Measurements from ENCODE around the gene UBIAD1. TPM values are rescaled to one million over a fixed set of nuclear protein-coding genes. Genes with fewer than 3 reads are reported as not detected.

UBIAD1 gene
- total RNA-seq, 4 donors from 2014 or later, result 4.6 to 16.2 (median 9.9) TPM

GRCh38 chr1:11279630-11280029 lies 6.6 kb downstream of the UBIAD1 start:
- Histone ChIP-seq H3K4me1 (peaks cover 10 to 47% (median 29%) of the 10 kb centered on the region in 3 donors), H3K27ac (no peak overlapping the region), H3K4me3 (no peak overlapping the region), H3K9me3 (no peaks in the 10 kb centered on the region), H3K36me3 (peaks cover 0 to 37% (median 0%) of the 10 kb centered on the region in 3 donors), H3K27me3 (no peaks in the 10 kb centered on the region)
- no peak for DNase-seq
- intact Hi-C loops (cut with DNase I), result no loop called here
- TF ChIP-seq POLR2A (IDR thresholded peaks at IDR 0.05) (no peak), CTCF (IDR thresholded peaks at IDR 0.05) (no peak)
- WGBS, 2 donors, result 100% methylated on average over 1 of the region's 1 CpG

- Histone ChIP-seq H3K4me3 (no peak overlapping the region), H3K36me3 (peaks cover 0 to 48% (median 2%) of the 10 kb centered on the region in 3 donors), H3K27me3 (no peaks in the 10 kb centered on the region), H3K27ac (peak overlapping the region in 3 of 4 donors; percentile 45 to 57 (median 50)), H3K4me1 (peaks cover 0 to 35% (median 17%) of the 10 kb centered on the region in 3 donors), H3K9me3 (no peaks in the 10 kb centered on the region)
- WGBS, 2 donors, result 68 to 76% methylated on average over 4 of the region's 4 CpGs
- TF ChIP-seq POLR2A (IDR thresholded peaks at IDR 0.05) (no peak), CTCF (IDR thresholded peaks at IDR 0.05) (no peak)
- DNase-seq, result no peak
- intact Hi-C loops (cut with DNase I), result no loop called here
Measured at GRCh38 chr1:11280719-11281376, 7.8 kb downstream of the UBIAD1 start.

- intact Hi-C loops (cut with DNase I), result no loop called here
- Histone ChIP-seq H3K4me1 (peaks cover 0 to 29% (median 10%) of the 10 kb centered on the region in 3 donors), H3K36me3 (peaks cover 0 to 57% (median 5%) of the 10 kb centered on the region in 3 donors), H3K27ac (peak overlapping the region in 3 of 4 donors; percentile 45 to 57 (median 50)), H3K9me3 (no peaks in the 10 kb centered on the region), H3K4me3 (no peak overlapping the region), H3K27me3 (no peaks in the 10 kb centered on the region)
- no peak for DNase-seq
- 27 to 28% methylated on average over 8 of the region's 8 CpGs for WGBS, 2 donors
- no peak for TF ChIP-seq CTCF (IDR thresholded peaks at IDR 0.05)
- TF ChIP-seq POLR2A (IDR thresholded peaks at IDR 0.05), result no peak
Measured at GRCh38 chr1:11281518-11282331, 8.7 kb downstream of the UBIAD1 start.

GRCh38 chr1:11283151-11283550 lies 10.2 kb downstream of the UBIAD1 start:
- Histone ChIP-seq H3K4me3 (no peak overlapping the region), H3K27me3 (no peaks in the 10 kb centered on the region), H3K36me3 (peaks cover 0 to 61% (median 5%) of the 10 kb centered on the region in 3 donors), H3K27ac (no peak overlapping the region), H3K9me3 (no peaks in the 10 kb centered on the region), H3K4me1 (peaks cover 0 to 29% (median 10%) of the 10 kb centered on the region in 3 donors)
- TF ChIP-seq CTCF (IDR thresholded peaks at IDR 0.05) (no peak), POLR2A (IDR thresholded peaks at IDR 0.05) (no peak)
- intact Hi-C loops (cut with DNase I), result no loop called here
- no peak for DNase-seq
- 85 to 88% methylated on average over 3 to 4 of the region's 6 CpGs for WGBS, 2 donors

GRCh38 chr1:11284784-11285183 lies 11.8 kb downstream of the UBIAD1 start:
- DNase-seq, result no peak
- H3K9me3 ChIP-seq, result no peaks in the 10 kb centered on the region
- WGBS, 2 donors, result 85 to 87% methylated on average over 6 of the region's 6 CpGs
- intact Hi-C loops (cut with DNase I), result no loop called here
- H3K4me1 ChIP-seq, result peaks cover 0 to 29% (median 10%) of the 10 kb centered on the region in 3 donors
- TF ChIP-seq POLR2A (IDR thresholded peaks at IDR 0.05) (no peak), CTCF (IDR thresholded peaks at IDR 0.05) (no peak)
- peaks cover 0 to 62% (median 5%) of the 10 kb centered on the region in 3 donors for H3K36me3 ChIP-seq
- no peak overlapping the region for H3K4me3 ChIP-seq
- no peak overlapping the region for H3K27ac ChIP-seq
- no peaks in the 10 kb centered on the region for H3K27me3 ChIP-seq

Data from esophagus squamous epithelium (tissue), 5 donors.